Mesothelial cell of epicardium (in vitro differentiated cells): ENCODE data around the gene LMTK2. TPM values are rescaled to one million over a fixed set of nuclear protein-coding genes. Genes with fewer than 3 reads are reported as not detected.
"Not testable (repeated sequence)": the region's sequence is repeated elsewhere in the genome, so short reads cannot be mapped to it uniquely, and the experiment has no call there.

ENCODE experiments used
- DNase-seq, 2 experiments: peaks; one replicate each; pipeline ENCODE4 v3.0.0; 2021; ENCODE audit warnings: low spot score in 2 of 2; ENCODE audit not compliant: unreplicated experiment in 2 of 2
- H3K27ac Mint-ChIP-seq: 2 replicates; pipeline ENCODE4 v1.8.0; 2021; ENCODE audit warnings: mixed read lengths
- H3K27me3 Mint-ChIP-seq: 2 replicates; pipeline ENCODE4 v1.8.0; 2021; ENCODE audit warnings: low read depth, mixed read lengths
- H3K36me3 Mint-ChIP-seq: 2 replicates; pipeline ENCODE4 v1.8.0; 2021; ENCODE audit warnings: mixed read lengths
- H3K4me1 Mint-ChIP-seq: 2 replicates; pipeline ENCODE4 v1.8.0; 2021; ENCODE audit warnings: mixed read lengths
- H3K4me3 Mint-ChIP-seq: 2 replicates; pipeline ENCODE4 v1.8.0; 2021; ENCODE audit warnings: mild to moderate bottlenecking, moderate library complexity, mixed read lengths
- H3K9me3 Mint-ChIP-seq: 2 replicates; pipeline ENCODE4 v1.8.0; 2021; ENCODE audit warnings: mixed read lengths
- total RNA-seq: library from RNA; stranded (reverse); gene quantifications from 3 replicates; pipeline ENCODE4 v1.2.1, GENCODE V29; 2021
- TF ChIP-seq, protein P1 (sequence below): fragments of 200-600 bp; sonication (generic); IDR thresholded peaks from one replicate; pipeline ENCODE4 v1.5.0; 2021; ENCODE audit warnings: antibody characterized with exemption; ENCODE audit not compliant: unreplicated experiment

LMTK2 gene
- total RNA-seq, 1 donor from 2014 or later: 23.1 TPM

DNA sequence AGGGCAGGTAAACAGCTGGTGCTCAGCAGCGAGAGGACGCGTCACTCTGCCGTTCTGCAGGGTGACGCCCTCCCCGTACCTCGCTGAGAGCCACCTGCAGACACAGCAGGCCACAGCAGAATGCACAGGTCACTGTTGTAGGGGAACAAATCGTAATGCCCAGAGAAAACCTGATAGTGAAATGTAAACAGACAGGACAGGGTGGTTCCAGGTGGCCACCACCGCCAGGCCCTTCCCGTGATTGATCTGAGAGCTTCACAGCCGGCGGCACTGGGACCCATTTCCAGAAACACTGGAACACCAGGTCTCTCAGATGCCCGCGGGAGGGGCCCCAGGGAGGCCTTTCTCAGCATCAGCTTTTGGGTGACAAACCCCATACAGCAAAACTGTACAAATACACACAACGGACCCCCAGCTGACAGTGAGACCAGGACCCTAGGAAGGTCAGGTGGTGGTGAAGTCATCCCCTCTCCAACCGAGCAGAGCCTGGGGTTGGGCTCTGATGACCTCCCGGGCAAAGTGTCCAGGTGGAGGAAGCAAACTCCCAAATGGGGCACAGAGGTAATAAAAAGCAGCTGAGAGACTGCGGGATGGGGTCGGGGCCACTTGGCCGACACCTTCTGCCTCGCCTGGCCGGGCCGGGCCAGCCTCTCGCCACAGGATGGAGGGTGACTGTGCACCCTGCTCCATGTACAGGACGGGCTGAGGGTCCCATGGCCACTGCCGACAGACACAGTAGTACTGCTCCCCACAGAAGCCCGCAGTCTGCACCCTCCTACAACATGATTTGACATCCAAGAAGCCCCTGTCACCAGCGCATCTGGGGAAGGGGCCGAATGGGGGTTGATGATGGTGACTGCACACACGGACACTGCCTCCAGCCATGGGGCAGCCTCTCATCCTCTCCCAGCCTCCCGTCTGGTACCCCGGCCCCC lies 109.2 kb downstream of the LMTK2 start:
- H3K4me3 Mint-ChIP-seq: no peak overlapping the region
- H3K4me1 Mint-ChIP-seq: peaks cover 2% of the 10 kb centered on the region
- peaks cover 6% of the 10 kb centered on the region for H3K9me3 Mint-ChIP-seq
- H3K36me3 Mint-ChIP-seq: peaks cover 20% of the 10 kb centered on the region
- peaks cover 5% of the 10 kb centered on the region for H3K27me3 Mint-ChIP-seq
- DNase-seq: no peak
- H3K27ac Mint-ChIP-seq: no peak overlapping the region
- TF ChIP-seq, protein P1, sequence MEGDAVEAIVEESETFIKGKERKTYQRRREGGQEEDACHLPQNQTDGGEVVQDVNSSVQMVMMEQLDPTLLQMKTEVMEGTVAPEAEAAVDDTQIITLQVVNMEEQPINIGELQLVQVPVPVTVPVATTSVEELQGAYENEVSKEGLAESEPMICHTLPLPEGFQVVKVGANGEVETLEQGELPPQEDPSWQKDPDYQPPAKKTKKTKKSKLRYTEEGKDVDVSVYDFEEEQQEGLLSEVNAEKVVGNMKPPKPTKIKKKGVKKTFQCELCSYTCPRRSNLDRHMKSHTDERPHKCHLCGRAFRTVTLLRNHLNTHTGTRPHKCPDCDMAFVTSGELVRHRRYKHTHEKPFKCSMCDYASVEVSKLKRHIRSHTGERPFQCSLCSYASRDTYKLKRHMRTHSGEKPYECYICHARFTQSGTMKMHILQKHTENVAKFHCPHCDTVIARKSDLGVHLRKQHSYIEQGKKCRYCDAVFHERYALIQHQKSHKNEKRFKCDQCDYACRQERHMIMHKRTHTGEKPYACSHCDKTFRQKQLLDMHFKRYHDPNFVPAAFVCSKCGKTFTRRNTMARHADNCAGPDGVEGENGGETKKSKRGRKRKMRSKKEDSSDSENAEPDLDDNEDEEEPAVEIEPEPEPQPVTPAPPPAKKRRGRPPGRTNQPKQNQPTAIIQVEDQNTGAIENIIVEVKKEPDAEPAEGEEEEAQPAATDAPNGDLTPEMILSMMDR: no peak

GRCh38 chr7:98216941-98217622 lies 110.4 kb downstream of the LMTK2 start:
- TF ChIP-seq, protein P1: no peak
- H3K36me3 Mint-ChIP-seq: peaks cover 23% of the 10 kb centered on the region
- H3K4me3 Mint-ChIP-seq: no peak overlapping the region
- no peak overlapping the region for H3K27ac Mint-ChIP-seq
- no peaks in the 10 kb centered on the region for H3K27me3 Mint-ChIP-seq
- H3K9me3 Mint-ChIP-seq: peaks cover 6% of the 10 kb centered on the region
- H3K4me1 Mint-ChIP-seq: peaks cover 2% of the 10 kb centered on the region
- DNase-seq: no peak

GRCh38 chr7:98217623-98218582 lies 111.2 kb downstream of the LMTK2 start:
- peaks cover 23% of the 10 kb centered on the region for H3K36me3 Mint-ChIP-seq
- DNase-seq: no peak
- H3K4me1 Mint-ChIP-seq: peaks cover 2% of the 10 kb centered on the region
- TF ChIP-seq, protein P1: no peak
- no peaks in the 10 kb centered on the region for H3K27me3 Mint-ChIP-seq
- no peak overlapping the region for H3K4me3 Mint-ChIP-seq
- peaks cover 6% of the 10 kb centered on the region for H3K9me3 Mint-ChIP-seq
- H3K27ac Mint-ChIP-seq: no peak overlapping the region

DNA sequence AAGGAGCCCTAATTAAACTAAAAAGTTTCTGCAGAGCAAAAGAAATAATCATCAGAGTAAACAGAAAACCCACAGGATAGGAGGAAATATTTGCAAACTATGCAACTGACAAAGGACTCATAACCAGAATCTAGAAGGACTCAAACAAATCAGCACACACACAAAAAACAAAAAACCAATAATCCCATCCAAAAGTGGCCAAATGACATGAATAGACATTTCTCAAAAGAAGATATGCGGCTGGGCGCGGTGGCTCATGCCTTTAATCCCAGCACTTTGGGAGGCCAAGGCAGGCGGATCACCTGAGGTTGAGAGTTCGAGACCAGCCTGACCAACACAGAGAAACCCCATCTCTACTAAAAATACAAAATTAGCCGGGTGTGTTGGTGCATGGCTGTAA lies 112.7 kb downstream of the LMTK2 start:
- DNase-seq, H3K9me3 Mint-ChIP-seq, H3K4me1 Mint-ChIP-seq, H3K27ac Mint-ChIP-seq, H3K4me3 Mint-ChIP-seq, H3K27me3 Mint-ChIP-seq: not testable (repeated sequence)
- H3K36me3 Mint-ChIP-seq: peaks cover 23% of the 10 kb centered on the region

DNA sequence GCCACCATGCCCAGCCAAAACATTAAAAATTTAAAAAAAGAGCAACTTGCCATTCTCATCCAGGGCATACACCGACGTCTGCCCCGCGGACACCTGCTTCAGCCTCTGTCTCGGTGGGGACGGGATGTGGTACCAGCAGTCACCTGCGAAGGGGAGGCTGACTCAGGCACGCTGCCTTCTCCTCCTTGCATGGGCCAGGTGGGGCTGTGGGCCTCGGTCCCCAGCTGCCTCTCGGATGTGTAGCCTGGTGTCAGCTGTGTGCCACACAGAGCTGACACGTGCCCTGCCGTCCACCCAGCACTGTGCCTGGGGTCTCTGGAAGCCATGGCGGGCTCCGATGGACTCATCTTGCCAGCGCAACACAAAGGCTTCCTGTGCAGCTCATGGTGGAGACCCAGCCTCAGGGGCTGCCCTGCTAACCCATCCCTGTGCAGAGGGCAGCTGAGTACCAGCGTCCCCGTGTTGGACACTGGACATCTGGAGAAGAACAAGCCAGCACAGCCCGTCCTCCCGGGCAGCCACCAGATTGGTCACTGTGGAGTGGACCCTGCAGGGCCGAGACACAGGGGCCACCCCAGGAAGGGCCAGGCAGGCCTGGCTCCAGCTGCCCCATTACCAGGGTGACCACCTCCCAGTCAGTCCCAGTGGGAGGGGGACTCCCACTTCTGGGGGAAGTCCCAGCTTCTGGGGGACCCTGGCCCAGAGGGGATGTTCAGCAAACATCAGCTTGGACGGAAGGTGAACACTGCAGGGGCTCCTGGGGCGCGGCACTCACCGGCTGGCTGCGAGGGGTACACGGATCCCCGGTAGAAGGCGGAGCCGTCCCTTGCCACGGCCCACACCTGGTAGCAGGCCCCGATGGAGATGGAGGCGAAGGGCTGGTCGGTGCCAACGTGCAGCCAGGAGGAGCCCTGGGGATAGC lies 115.2 kb downstream of the LMTK2 start:
- Mint-ChIP-seq H3K27me3 (no peaks in the 10 kb centered on the region), H3K27ac (no peak overlapping the region), H3K9me3 (peaks cover 6% of the 10 kb centered on the region), H3K36me3 (peaks cover 23% of the 10 kb centered on the region), H3K4me3 (no peak overlapping the region), H3K4me1 (peaks cover 2% of the 10 kb centered on the region)
- TF ChIP-seq, protein P1: no peak
- no peak for DNase-seq
